H1 (cell line): ENCODE measurements around the gene SSB. TPM values are rescaled to one million over a fixed set of nuclear protein-coding genes. Genes with fewer than 3 reads are reported as not detected.
"Not testable (repeated sequence)": the region's sequence is repeated elsewhere in the genome, so short reads cannot be mapped to it uniquely, and the experiment has no call there.

ENCODE experiments used
- CTCF ChIA-PET: fragments of 300-600 bp; sonication (Branson Sonifier 250); formaldehyde crosslinking; loops from one replicate; lab custom pipeline; 2021; ENCODE audit not compliant: partially characterized antibody; lab: Charles Lee
- POLR2A ChIA-PET: fragments of 300-600 bp; sonication (Branson Sonifier 250); formaldehyde crosslinking; loops from one replicate; lab custom pipeline; 2021; ENCODE audit warnings: inconsistent platforms; ENCODE audit not compliant: partially characterized antibody; lab: Charles Lee
- DNase-seq, 2 experiments: peaks; one replicate each; pipeline versions ENCODE4 v3.0.0 to v3.0.0-alpha.2; 2010 to 2022; ENCODE audit warnings: low spot score in 2 of 2, low read depth in 1 of 2, mixed read lengths in 1 of 2
- FAIRE-seq: peaks from 2 replicates; lab custom pipeline; 2011; peaks lifted over from hg19 to GRCh38; lab: Jason Lieb, UNC
- H2AFZ ChIP-seq: 2 replicates; pipeline ENCODE4 v1.8.1; 2012; ENCODE audit warnings: low read length, inconsistent platforms
- H2AK5ac ChIP-seq: 2 replicates; pipeline ENCODE4 v1.6.1; 2013; ENCODE audit warnings: low read depth, low read length
- H2BK120ac ChIP-seq: replicated peaks from 2 replicates; pipeline ENCODE3; 2013; ENCODE audit warnings: low read depth, low read length, inconsistent platforms
- H2BK12ac ChIP-seq: 2 replicates; pipeline ENCODE4 v1.6.1; 2013; ENCODE audit warnings: low read depth, low read length
- H2BK15ac ChIP-seq: 2 replicates; pipeline ENCODE4 v1.6.1; 2013; ENCODE audit warnings: low read length
- H2BK20ac ChIP-seq: 2 replicates; pipeline ENCODE4 v1.6.1; 2013; ENCODE audit warnings: low read length
- H2BK5ac ChIP-seq: 2 replicates; pipeline ENCODE4 v1.6.1; 2013; ENCODE audit warnings: low read depth, low read length
- H3K14ac ChIP-seq: 2 replicates; pipeline ENCODE4 v1.6.1; 2013; ENCODE audit warnings: inconsistent platforms; ENCODE audit not compliant: insufficient read length
- H3K18ac ChIP-seq: 2 replicates; pipeline ENCODE4 v1.6.1; 2013; ENCODE audit warnings: low read length; ENCODE audit errors: extremely low read depth
- H3K23ac ChIP-seq: 2 replicates; pipeline ENCODE4 v1.6.1; 2013; ENCODE audit warnings: inconsistent platforms; ENCODE audit not compliant: insufficient read length
- H3K23me2 ChIP-seq: 2 replicates; pipeline ENCODE4 v1.6.1; 2013; ENCODE audit warnings: low read depth, low read length
- H3K27ac ChIP-seq: 2 replicates; pipeline ENCODE4 v1.6.1; 2011; ENCODE audit warnings: low read depth, low read length, inconsistent platforms
- H3K27me3 ChIP-seq, 4 experiments: replicated peaks in 1 of 4; 1 replicate in 1 of 4; 2 replicates in 3 of 4; pipeline versions ENCODE4 v1.6.1 to v1.8.1; 2011 to 2013; ENCODE audit warnings: low read length in 3 of 4, mild to moderate bottlenecking in 3 of 4, inconsistent platforms in 2 of 4, mixed read lengths in 2 of 4, moderate library complexity in 1 of 4; ENCODE audit not compliant: control insufficient read depth in 3 of 4, insufficient read depth in 3 of 4; ENCODE audit errors: extremely low read depth in 1 of 4
- H3K36me3 ChIP-seq, 4 experiments: 2 replicates each; pipeline versions ENCODE4 v1.6.1 to v1.8.1; 2011 to 2013; ENCODE audit warnings: mild to moderate bottlenecking in 4 of 4, low read length in 3 of 4, moderate library complexity in 2 of 4, control low read depth in 1 of 4, inconsistent platforms in 1 of 4; ENCODE audit not compliant: insufficient read depth in 4 of 4, control insufficient read depth in 2 of 4
- H3K4ac ChIP-seq: replicated peaks from 2 replicates; pipeline ENCODE3; 2013; ENCODE audit warnings: low read length, low read depth, mixed read lengths, inconsistent platforms; ENCODE audit not compliant: insufficient read length
- H3K4me1 ChIP-seq, 4 experiments: replicated peaks in 1 of 4; 1 replicate in 1 of 4; 2 replicates in 3 of 4; pipeline versions ENCODE4 v1.6.1 to v1.8.1; 2011 to 2013; ENCODE audit warnings: low read length in 3 of 4, inconsistent platforms in 2 of 4, mixed read lengths in 1 of 4; ENCODE audit not compliant: insufficient read depth in 4 of 4, control insufficient read depth in 3 of 4
- H3K4me2 ChIP-seq, 2 experiments: 2 replicates each; pipeline versions ENCODE4 v1.6.1 to v1.8.1; 2011 to 2013; ENCODE audit warnings: low read depth in 2 of 2, low read length in 2 of 2, control low read depth in 1 of 2, inconsistent platforms in 1 of 2, mild to moderate bottlenecking in 1 of 2; ENCODE audit not compliant: insufficient read depth in 1 of 2
- H3K4me3 ChIP-seq, 4 experiments: fragments of 200-600, 300-600 bp in 1 of 4; sonication (generic), shearing (Covaris generic), sonication (Bioruptor Twin) in 1 of 4; 2 replicates each; pipeline versions ENCODE4 v1.5.1 to v1.8.1; 2011 to 2016; ENCODE audit warnings: low read length in 4 of 4, low read depth in 3 of 4, control low read depth in 2 of 4, inconsistent platforms in 2 of 4, mild to moderate bottlenecking in 2 of 4, mixed read lengths in 1 of 4, moderate library complexity in 1 of 4; ENCODE audit not compliant: insufficient read depth in 2 of 4; ENCODE audit errors: extremely low read depth in 1 of 4
- H3K56ac ChIP-seq: replicated peaks from 2 replicates; pipeline ENCODE3; 2013; ENCODE audit warnings: low read depth, mild to moderate bottlenecking, mixed read lengths, low read length, inconsistent platforms; ENCODE audit not compliant: insufficient read length
- H3K79me1 ChIP-seq: 2 replicates; pipeline ENCODE4 v1.6.1; 2013; ENCODE audit warnings: low read depth, low read length, control low read depth
- H3K79me2 ChIP-seq, 2 experiments: 2 replicates each; pipeline versions ENCODE4 v1.6.1 to v1.8.1; 2012 to 2013; ENCODE audit warnings: low read length in 2 of 2, mild to moderate bottlenecking in 2 of 2, inconsistent platforms in 1 of 2; ENCODE audit not compliant: insufficient read depth in 2 of 2, control insufficient read depth in 1 of 2
- H3K9ac ChIP-seq, 4 experiments: replicated peaks in 1 of 4; 1 replicate in 1 of 4; 2 replicates in 3 of 4; pipeline versions ENCODE4 v1.6.1 to v1.8.1; 2011 to 2013; ENCODE audit warnings: low read depth in 3 of 4, low read length in 3 of 4, control low read depth in 2 of 4, mild to moderate bottlenecking in 2 of 4, moderate library complexity in 2 of 4, inconsistent platforms in 1 of 4; ENCODE audit errors: extremely low read depth in 1 of 4
- H3K9me3 ChIP-seq, 2 experiments: 2 replicates each; pipeline versions ENCODE4 v1.6.1 to v1.8.1; 2012 to 2013; ENCODE audit warnings: mild to moderate bottlenecking in 2 of 2, moderate library complexity in 2 of 2, control low read depth in 1 of 2, inconsistent platforms in 1 of 2, low read depth in 1 of 2, low read length in 1 of 2, mixed read lengths in 1 of 2; ENCODE audit not compliant: insufficient read depth in 2 of 2
- H4K20me1 ChIP-seq, 2 experiments: replicated peaks in 1 of 2; 2 replicates each; pipeline versions ENCODE3 to v1.8.1; 2011 to 2013; ENCODE audit warnings: inconsistent platforms in 2 of 2, low read length in 2 of 2, mild to moderate bottlenecking in 1 of 2; ENCODE audit not compliant: insufficient read depth in 2 of 2, control insufficient read depth in 1 of 2
- H4K5ac ChIP-seq: 2 replicates; pipeline ENCODE4 v1.6.1; 2013; ENCODE audit warnings: low read length, low read depth, mixed read lengths, inconsistent platforms; ENCODE audit not compliant: insufficient read length
- H4K8ac ChIP-seq: 2 replicates; pipeline ENCODE4 v1.8.0; 2013; ENCODE audit warnings: mild to moderate bottlenecking, moderate library complexity, low read length, inconsistent platforms; ENCODE audit not compliant: insufficient read depth; ENCODE audit errors: extremely low read depth
- H4K91ac ChIP-seq: replicated peaks from 2 replicates; pipeline ENCODE3; 2013; ENCODE audit warnings: low read length, mixed read lengths, inconsistent platforms; ENCODE audit not compliant: insufficient read length
- WGBS, 2 experiments: shearing (Covaris generic) in 1 of 2; methylation state at CpG; one replicate each; pipeline versions ENCODE4 v1.1.6 to v1.1.7; 2013 to 2015; ENCODE audit warnings: low lambda C conversion rate in 2 of 2, mixed read lengths in 2 of 2, inconsistent platforms in 1 of 2, low coverage in 1 of 2, missing lambda C conversion rate in 1 of 2; ENCODE audit not compliant: insufficient replicate concordance in 2 of 2, insufficient coverage in 1 of 2, insufficient read length in 1 of 2; ENCODE audit errors: extremely low coverage in 1 of 2, missing lambda C conversion rate in 1 of 2; 5-methylcytosine and 5-hydroxymethylcytosine counted together
- polyA plus RNA-seq, 7 experiments: library from polyadenylated mRNA; depleted of rRNA in 3 of 7; stranded (reverse) in 5 of 7; unstranded in 2 of 7; fragments of >200 nt in 5 of 7; fragments of 200-250 nt in 2 of 7; gene quantifications; 1 replicate in 5 of 7; 2 replicates in 1 of 7; 4 replicates in 1 of 7; pipeline versions ENCODE4 v1.2.1 to v1.2.3, GENCODE V29; 2011 to 2013; ENCODE audit warnings: missing spikeins in 2 of 7, mixed read lengths in 2 of 7
- total RNA-seq: library from RNA; stranded (reverse); fragmentation: NEBNext Ultra II Directional; extraction: Animal tissue kit (Norgen Biotek cat#: 25700); gene quantifications from 2 replicates; pipeline ENCODE4 v1.2.1, GENCODE V29; 2021

SSB gene
- total and polyA plus RNA-seq, 2 of the 8 experiments (the other 6 are each of a cell fraction or from before 2014, with no cell fraction given) = 60.8 to 270 TPM

GRCh38 chr2:169841625-169842024, 43.0 kb downstream of the SSB start:
- H3K4ac ChIP-seq, H3K27me3 ChIP-seq, H3K9me3 ChIP-seq, H3K27ac ChIP-seq, H2AFZ ChIP-seq, H4K91ac ChIP-seq, DNase-seq, H2AK5ac ChIP-seq, H3K23ac ChIP-seq, H3K36me3 ChIP-seq, H3K56ac ChIP-seq, H3K23me2 ChIP-seq, H4K5ac ChIP-seq, H4K8ac ChIP-seq, FAIRE-seq, H2BK15ac ChIP-seq, H3K79me1 ChIP-seq, H2BK5ac ChIP-seq, H3K14ac ChIP-seq, H3K4me3 ChIP-seq, H3K4me1 ChIP-seq, H3K18ac ChIP-seq, H3K4me2 ChIP-seq, H3K9ac ChIP-seq, H2BK120ac ChIP-seq, H2BK20ac ChIP-seq, H4K20me1 ChIP-seq, H2BK12ac ChIP-seq: not testable (repeated sequence)
- CTCF ChIA-PET = interaction anchor here (2.3 kb wide), 1 partner anchor 14 kb away, joined by 9 read pairs; the partner anchor contains the start of gene UBR3
- WGBS, 2 experiments = 97% methylated on average over 11 of the region's 24 CpGs; no CpG with 5 or more reads in 1 of the 2 experiments
- H3K79me2 ChIP-seq = peaks cover 0 to 19% of the 10 kb centered on the region in 2 experiments; a peak in 1 of 4 replicates
- POLR2A ChIA-PET = interaction anchor here (2.9 kb wide), 1 partner anchor 14 kb away, joined by 7 read pairs; the partner anchor contains the start of gene UBR3
